Breast epithelium (tissue), 3 donors: Measurements from ENCODE around the gene CARS1.

Experiments
- CTCF ChIP-seq, 3 donors: fragments of 450-650 bp; IDR thresholded peaks; one replicate each; pipeline ENCODE4 v1.5.1; 2016 to 2017; ENCODE audit warnings: antibody characterized with exemption in 3 of 3, mild to moderate bottlenecking in 3 of 3, moderate library complexity in 3 of 3
- POLR2A ChIP-seq: fragments of 450-650 bp; IDR thresholded peaks from one replicate; pipeline ENCODE4 v1.6.1; 2016; ENCODE audit warnings: antibody characterized with exemption, mild to moderate bottlenecking, moderate library complexity
- POLR2AphosphoS5 ChIP-seq, 3 donors: sonication (generic); formaldehyde crosslinking; IDR thresholded peaks; one replicate each; pipeline ENCODE4 v1.6.1; 2017; ENCODE audit warnings: antibody characterized with exemption in 3 of 3

- TF ChIP-seq CTCF (IDR thresholded peaks at IDR 0.05), result no peak
- no peak for TF ChIP-seq POLR2A
- no peak for TF ChIP-seq POLR2AphosphoS5 (IDR thresholded peaks at IDR 0.05)
Measured at GRCh38 chr11:2999464-2999998, 57.7 kb downstream of the CARS1 start.
